HL-60 (cell line): ENCODE measurements around the gene KCNQ5.

Source experiments
- POLR2AphosphoS5 ChIP-seq: IDR thresholded peaks from 2 replicates; pipeline ENCODE4 v1.6.1; 2012; ENCODE audit warnings: low read depth
- TF ChIP-seq, protein P1 (sequence below): IDR thresholded peaks from one replicate; pipeline ENCODE4 v1.5.1; 2011; ENCODE audit warnings: low read length, control low read depth, inconsistent platforms; ENCODE audit not compliant: insufficient read depth
- TF ChIP-seq, protein P2 (sequence below): IDR thresholded peaks from 2 replicates; pipeline ENCODE4 v1.6.1; 2012; ENCODE audit warnings: low read depth; ENCODE audit not compliant: insufficient replicate concordance

DNA sequence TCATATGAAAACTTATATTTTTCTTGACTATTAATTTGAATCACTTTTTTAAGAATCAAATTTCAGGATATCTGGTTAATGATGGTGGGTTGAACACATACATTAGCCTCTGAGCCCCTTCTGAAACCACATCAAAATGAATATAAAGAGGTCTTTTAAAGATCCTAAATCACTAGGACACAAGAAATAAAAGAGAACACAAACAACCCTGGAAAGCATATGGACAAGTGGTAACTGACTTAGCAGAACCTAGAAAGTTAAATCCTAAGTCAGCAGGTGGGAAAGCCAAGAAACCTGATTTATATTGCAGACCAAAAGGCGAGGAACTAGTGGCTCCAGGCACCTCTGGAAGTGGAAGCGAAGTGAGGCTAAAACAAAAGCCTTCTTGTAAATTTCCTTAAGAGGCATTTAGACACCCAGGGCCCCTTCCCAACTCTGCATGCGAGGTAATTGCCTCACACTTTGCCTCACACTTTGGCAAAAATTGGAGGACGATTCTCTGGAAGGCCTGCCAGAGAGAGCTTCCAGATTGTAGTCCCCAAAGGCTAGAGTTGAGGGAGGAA lies 309.5 kb downstream of the KCNQ5 start:
- TF ChIP-seq, protein P1, sequence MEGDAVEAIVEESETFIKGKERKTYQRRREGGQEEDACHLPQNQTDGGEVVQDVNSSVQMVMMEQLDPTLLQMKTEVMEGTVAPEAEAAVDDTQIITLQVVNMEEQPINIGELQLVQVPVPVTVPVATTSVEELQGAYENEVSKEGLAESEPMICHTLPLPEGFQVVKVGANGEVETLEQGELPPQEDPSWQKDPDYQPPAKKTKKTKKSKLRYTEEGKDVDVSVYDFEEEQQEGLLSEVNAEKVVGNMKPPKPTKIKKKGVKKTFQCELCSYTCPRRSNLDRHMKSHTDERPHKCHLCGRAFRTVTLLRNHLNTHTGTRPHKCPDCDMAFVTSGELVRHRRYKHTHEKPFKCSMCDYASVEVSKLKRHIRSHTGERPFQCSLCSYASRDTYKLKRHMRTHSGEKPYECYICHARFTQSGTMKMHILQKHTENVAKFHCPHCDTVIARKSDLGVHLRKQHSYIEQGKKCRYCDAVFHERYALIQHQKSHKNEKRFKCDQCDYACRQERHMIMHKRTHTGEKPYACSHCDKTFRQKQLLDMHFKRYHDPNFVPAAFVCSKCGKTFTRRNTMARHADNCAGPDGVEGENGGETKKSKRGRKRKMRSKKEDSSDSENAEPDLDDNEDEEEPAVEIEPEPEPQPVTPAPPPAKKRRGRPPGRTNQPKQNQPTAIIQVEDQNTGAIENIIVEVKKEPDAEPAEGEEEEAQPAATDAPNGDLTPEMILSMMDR: no peak
- TF ChIP-seq, protein P2, sequence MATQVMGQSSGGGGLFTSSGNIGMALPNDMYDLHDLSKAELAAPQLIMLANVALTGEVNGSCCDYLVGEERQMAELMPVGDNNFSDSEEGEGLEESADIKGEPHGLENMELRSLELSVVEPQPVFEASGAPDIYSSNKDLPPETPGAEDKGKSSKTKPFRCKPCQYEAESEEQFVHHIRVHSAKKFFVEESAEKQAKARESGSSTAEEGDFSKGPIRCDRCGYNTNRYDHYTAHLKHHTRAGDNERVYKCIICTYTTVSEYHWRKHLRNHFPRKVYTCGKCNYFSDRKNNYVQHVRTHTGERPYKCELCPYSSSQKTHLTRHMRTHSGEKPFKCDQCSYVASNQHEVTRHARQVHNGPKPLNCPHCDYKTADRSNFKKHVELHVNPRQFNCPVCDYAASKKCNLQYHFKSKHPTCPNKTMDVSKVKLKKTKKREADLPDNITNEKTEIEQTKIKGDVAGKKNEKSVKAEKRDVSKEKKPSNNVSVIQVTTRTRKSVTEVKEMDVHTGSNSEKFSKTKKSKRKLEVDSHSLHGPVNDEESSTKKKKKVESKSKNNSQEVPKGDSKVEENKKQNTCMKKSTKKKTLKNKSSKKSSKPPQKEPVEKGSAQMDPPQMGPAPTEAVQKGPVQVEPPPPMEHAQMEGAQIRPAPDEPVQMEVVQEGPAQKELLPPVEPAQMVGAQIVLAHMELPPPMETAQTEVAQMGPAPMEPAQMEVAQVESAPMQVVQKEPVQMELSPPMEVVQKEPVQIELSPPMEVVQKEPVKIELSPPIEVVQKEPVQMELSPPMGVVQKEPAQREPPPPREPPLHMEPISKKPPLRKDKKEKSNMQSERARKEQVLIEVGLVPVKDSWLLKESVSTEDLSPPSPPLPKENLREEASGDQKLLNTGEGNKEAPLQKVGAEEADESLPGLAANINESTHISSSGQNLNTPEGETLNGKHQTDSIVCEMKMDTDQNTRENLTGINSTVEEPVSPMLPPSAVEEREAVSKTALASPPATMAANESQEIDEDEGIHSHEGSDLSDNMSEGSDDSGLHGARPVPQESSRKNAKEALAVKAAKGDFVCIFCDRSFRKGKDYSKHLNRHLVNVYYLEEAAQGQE: no peak
- no peak for TF ChIP-seq POLR2AphosphoS5
